Measurements from ENCODE around the gene RBKS. TPM values are rescaled to one million over a fixed set of nuclear protein-coding genes. Genes with fewer than 3 reads are reported as not detected.

Gene RBKS
- total RNA-seq, 2 donors from 2014 or later: 1.5 TPM

Other genes starting within 250 kb of the RBKS start
- gene SUPT7L, start 226.8 kb downstream of the RBKS start, total RNA-seq: 10 to 100 TPM; 18.4 to 22.8 TPM
- gene SLC4A1AP, start 226.5 kb downstream of the RBKS start, total RNA-seq: 10 to 100 TPM; 15.0 to 17.2 TPM
- 10 to 100 TPM; 88.8 to 93.0 TPM for gene MRPL33, start 118.7 kb downstream of the RBKS start, total RNA-seq
- 10 to 100 TPM; 39.1 to 43.1 TPM for gene BABAM2, start 342 bp upstream of the RBKS start, total RNA-seq

Measured in posterior vena cava (tissue), 2 donors.